ENCODE measurements around the gene STARD10.
"Not testable (repeated sequence)": the region's sequence is repeated elsewhere in the genome, so short reads cannot be mapped to it uniquely, and the experiment has no call there.

The STARD10 gene

GRCh38 chr11:72807021-72807693 is 13.3 kb upstream of the STARD10 start:
- DNase-seq, result peak; percentile 93

- DNase-seq, result not testable (repeated sequence)
Measured at GRCh38 chr11:72806378-72806777, 12.5 kb upstream of the STARD10 start.

DNA sequence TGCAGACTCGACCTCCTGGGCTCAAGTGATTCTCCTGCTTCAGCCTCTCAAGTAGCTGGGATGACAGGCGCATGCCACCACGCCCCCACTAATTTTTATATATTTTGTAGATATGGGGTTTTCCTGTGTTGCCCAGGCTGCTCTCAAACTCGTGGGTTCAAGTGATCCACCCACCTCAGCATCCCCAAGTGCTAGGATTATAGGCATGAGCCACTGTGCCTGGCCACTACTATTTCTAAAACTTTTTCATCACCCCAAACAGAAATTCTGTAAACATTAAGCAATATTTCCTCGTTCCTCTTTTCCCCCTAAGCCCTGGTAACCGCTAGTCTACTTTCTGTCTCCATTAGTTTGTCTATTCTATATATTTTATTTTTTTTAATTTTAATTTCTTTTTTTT is 11.4 kb upstream of the STARD10 start:
- DNase-seq, result peak; percentile 95

DNA sequence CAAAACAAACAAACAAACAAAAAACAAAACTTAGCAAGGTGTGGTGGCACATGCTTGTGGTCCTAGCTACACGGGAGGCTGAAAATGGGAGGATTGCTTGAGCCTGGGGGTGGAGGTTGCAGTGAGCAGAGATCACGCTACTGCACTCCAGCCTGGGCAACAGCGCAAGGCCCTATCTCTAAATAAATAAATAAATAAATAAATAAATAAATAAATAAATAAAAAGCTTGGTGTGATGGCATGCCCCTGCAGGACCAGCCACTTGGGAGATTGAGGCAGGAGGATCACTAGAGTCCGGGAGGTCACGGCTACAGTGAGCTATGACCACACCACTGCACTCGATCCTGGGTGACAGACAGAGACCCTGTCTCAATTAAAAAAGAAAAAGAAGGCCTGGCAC is 9.0 kb upstream of the STARD10 start:
- no peak for DNase-seq

GRCh38 chr11:72799441-72799840 is 5.6 kb upstream of the STARD10 start:
- DNase-seq, result no peak

DNA sequence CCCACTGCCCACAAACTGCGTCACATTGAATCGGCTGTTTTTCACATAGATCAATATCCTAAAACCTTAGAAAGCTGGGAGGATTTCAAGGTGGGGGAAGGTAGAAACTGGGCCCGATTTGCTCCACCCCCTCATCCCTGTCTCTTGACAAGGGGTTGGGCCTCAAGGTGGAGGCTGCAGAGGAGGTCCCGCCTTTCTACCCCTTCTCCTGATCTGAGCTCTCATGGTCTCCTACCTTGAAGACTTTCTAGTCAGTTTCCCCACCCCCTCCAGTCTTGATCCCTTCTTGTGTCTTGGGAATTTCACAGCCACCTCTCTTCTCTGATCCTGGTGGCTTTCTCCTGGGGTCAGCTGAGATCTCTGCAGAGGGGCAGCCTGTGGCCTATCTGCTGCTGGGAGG is 4.5 kb upstream of the STARD10 start:
- DNase-seq, result no peak

DNA sequence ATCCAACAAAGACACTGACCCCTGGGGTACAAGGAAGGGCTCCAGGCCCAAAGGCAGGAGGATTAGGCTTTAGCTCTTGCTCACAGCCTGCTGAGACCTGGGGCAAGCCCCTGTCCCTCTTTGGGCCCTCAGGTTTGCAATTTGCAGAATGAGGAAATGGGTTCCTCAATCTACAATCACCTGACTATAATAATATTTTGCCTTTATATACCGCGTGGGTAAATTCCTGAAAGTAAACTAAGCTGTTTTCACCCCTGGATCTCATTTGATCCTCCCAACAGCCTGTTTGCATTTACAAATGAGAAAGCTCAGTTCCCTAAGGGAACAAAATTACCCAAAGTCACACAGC is 797 bp downstream of the STARD10 start:
- DNase-seq, result no peak

- no peak for DNase-seq
Measured at GRCh38 chr11:72792437-72793021, 1.3 kb downstream of the STARD10 start.

DNA sequence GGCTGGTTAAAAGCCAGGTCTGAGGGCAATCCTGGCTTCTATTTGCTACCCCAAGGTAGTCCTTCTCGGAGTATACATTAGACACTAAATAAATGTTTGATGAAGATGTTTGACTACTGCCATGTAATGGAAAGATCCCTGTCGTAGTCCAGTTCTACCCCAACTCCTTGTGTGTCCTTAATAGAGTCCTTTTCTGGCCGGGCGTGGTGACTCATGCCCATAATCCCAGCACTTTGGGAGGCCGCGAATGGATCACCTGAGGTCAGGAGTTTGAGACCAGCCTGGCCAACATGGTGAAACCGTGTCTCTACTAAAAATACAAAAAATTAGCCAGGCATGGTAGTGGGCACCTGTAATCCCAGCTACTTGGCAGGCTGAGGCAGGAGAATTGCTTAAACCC is 2.6 kb downstream of the STARD10 start:
- not testable (repeated sequence) for DNase-seq

GRCh38 chr11:72789493-72790131 is 4.2 kb downstream of the STARD10 start:
- no peak for DNase-seq

GRCh38 chr11:72788241-72788640 is 5.6 kb downstream of the STARD10 start:
- DNase-seq, result peak; percentile 62

DNA sequence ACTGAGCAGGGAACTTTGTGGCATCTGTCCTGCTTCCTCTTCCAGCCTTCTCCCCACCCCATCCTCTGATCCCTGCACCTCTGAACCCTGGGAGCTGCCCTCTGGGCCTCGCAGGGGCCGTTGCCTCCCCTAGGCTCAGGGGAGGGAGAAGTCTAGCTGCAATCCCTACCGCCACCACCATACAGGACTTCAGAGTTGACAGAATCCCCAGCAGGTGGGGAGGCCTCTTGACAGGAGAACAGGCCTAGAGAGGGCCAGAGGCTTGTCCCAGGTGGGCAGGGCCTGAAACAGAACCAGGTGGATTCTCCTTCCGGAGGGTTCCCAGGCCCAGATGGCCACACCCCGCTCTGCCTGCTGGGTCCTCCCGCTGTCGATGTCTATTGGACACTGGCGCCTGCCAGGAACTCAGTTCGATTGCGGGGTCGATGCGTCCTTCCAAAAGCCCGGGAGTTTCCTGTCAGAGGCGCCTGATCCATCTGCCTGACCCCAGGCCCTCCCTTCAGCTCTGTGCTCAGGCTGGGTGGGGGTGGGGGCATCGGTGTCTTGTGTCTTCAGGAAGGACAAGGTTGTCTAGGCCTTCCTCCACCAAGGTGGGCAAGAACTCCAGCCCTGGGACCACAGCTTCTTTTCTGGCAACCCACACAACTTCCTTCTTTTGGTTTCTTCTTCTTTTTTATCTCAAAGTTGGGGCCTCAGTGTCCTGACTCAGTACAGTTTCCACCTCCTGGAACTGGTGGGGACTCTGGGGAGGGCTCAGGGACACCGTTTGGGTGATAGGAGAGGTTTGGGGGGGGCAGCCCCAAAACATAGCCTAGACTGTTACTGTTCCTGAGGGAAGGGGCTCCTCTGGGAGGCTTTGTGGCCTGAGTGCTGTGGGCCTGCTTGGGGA is 6.4 kb downstream of the STARD10 start:
- peak; percentile 64 for DNase-seq

GRCh38 chr11:72786305-72787215 is 7.3 kb downstream of the STARD10 start:
- DNase-seq, result no peak

DNA sequence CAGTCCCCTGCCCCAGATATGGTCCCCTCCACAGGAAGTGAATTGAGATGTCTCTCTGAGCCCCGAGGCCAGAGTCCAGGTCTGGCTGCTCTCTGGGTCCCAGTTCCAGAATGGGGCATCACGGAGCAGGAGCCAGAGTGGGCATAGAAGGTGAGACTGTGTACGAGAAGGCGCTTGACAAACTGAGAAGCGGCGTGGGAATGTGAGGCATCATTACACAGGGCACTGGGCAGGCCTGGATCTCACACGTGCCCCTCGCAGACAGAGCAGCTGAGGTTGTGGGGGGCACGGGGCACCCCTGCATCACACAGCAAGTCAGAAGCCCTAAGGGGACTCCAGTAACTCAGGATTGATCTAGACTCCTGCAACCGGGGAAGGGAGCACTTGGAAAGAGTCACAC is 9.2 kb downstream of the STARD10 start:
- no peak for DNase-seq

DNA sequence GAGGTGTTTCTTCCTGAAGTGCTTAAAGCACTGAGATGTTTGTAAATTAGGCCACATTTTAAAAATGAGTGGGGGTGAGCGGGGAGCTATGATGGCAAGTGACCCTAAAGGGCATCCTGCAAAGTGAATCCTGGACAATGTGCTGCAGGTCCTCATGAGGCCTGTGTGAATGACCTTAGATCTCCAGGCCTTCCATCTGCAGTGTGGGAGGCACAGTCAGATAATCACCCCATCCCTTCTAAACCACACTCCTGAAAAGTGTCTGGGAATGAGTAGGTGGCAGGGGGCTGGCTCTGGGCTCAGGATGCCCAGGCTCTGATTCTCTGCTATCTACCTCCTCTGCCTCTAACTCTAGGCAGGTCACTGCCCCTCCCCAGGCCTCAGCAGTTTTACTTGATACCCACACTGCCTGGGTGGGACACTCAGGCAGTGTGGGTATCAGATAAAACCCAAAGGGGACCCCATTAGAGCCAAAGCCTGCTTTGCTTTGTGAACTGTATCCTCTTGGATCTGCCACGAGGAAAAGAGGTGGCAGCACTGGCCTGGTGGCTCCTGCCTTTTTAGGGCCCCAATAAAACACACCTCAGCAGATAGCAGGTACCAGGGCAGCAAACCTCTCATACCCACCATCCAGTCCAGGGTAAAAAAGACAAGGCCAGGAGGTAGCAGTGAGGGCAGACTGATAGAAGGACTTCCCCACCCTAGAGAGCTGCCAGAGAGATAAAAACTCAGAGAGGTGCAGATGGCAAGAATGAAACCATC is 10.5 kb downstream of the STARD10 start:
- DNase-seq, result no peak

GRCh38 chr11:72782081-72782920 is 11.5 kb downstream of the STARD10 start:
- DNase-seq, result no peak

- DNase-seq, result no peak
Measured at GRCh38 chr11:72781313-72782080, 12.3 kb downstream of the STARD10 start.

DNA sequence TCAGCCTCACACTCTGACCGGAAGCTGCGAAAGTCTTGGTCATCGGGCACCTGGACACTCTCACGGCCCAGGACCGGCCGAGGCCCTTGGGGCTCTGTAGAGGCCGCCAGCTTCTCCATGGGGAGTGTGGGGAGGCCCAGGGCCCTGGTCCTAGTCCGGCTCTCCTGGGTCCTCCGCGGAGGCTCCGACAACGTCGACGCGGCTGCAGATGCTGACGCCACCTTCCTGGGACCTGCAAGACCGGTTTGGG is 12.9 kb downstream of the STARD10 start:
- no peak for DNase-seq

DNA sequence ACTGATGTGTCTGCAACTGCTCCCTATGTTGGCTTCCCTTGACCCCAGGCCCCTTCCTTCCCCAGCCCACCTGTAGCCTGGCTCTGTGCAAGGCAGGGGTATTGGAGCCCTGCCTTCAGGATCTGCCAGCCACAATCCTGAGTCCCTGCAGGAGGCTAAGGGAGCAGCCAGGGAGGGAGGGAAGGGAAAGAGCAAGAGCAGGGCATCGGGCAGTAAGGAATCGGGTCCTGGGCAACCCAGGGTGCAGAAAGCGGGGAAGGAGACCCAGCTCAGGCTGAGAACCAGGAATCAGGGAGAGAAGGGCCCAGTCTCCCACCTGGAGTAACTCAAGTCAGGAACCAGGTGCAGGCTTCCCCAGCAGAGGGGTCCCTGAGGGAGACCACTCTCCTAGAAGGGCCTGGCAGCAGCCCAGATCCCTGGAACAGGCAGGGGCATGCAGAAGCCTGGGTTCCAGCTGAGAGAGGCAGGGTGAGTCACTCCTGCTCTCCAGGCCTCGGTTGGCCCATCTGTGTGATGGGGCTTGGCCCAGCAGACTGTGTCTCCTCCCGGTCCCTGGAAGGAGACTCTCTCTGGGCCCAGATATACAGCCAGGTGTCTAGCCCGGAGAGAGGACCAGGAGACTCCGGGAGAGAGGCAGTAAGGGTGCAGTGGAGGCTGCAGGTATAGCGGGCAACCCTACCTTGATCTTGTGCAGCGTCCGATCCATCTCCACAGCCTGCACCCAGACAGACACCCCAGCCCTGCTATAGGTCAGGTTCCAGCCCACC is 13.4 kb downstream of the STARD10 start:
- DNase-seq, result no peak
